Measurements from ENCODE around the gene RFPL2. TPM values are rescaled to one million over a fixed set of nuclear protein-coding genes. Genes with fewer than 3 reads are reported as not detected.
"Not testable (repeated sequence)": the region's sequence is repeated elsewhere in the genome, so short reads cannot be mapped to it uniquely, and the experiment has no call there.

RFPL2 gene
- total RNA-seq, 1 donor from 2014 or later = not detected

DNA sequence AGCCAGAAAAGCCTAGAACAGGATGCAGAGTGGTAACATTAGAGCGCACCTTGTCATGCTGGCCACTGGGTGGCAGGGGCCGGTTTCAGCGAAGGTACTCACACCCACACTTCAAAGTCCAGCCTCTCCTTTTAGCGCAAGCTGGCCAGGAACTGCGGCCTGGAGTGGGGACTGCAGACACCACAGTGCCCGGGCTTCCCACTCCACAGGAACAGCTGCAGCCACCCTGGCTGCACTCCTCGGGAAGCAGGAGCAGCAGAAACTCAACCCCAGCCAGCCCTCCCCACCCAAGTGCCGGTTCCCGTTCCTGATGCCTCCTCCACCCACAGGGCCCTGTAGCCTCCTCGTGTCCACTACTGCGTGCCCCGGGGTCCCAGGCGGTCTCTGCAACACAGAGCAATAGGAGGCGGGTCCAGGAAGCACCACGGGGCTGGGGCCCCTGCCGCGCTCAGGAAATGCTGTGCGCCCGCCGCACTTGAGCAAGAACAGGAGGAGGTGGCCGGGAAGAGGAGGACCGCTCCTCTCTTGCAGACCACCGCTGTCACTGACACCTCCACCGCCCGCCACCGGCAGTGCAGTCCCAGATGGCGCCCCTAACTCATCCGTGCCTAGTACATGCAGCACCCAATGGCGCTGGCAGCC is 2.2 kb downstream of the RFPL2 start:
- Histone ChIP-seq H3K9me3 (no peaks in the 10 kb centered on the region), H3K4me3 (peak overlapping the region; percentile 44), H3K4me1 (peaks cover 13% of the 10 kb centered on the region), H3K36me3 (no peaks in the 10 kb centered on the region), H3K27ac (no peak overlapping the region), H3K27me3 (ENCODE audit: low read depth) (peaks cover 41% of the 10 kb centered on the region)
- ATAC-seq (peak; percentile 77 to 85), DNase-seq (peak; percentile 76)
- intact Hi-C loops (cut with DNase I) = no loop called here
- TF ChIP-seq, protein P1, sequence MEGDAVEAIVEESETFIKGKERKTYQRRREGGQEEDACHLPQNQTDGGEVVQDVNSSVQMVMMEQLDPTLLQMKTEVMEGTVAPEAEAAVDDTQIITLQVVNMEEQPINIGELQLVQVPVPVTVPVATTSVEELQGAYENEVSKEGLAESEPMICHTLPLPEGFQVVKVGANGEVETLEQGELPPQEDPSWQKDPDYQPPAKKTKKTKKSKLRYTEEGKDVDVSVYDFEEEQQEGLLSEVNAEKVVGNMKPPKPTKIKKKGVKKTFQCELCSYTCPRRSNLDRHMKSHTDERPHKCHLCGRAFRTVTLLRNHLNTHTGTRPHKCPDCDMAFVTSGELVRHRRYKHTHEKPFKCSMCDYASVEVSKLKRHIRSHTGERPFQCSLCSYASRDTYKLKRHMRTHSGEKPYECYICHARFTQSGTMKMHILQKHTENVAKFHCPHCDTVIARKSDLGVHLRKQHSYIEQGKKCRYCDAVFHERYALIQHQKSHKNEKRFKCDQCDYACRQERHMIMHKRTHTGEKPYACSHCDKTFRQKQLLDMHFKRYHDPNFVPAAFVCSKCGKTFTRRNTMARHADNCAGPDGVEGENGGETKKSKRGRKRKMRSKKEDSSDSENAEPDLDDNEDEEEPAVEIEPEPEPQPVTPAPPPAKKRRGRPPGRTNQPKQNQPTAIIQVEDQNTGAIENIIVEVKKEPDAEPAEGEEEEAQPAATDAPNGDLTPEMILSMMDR (IDR thresholded peaks at IDR 0.05) = peak; percentile 55

DNA sequence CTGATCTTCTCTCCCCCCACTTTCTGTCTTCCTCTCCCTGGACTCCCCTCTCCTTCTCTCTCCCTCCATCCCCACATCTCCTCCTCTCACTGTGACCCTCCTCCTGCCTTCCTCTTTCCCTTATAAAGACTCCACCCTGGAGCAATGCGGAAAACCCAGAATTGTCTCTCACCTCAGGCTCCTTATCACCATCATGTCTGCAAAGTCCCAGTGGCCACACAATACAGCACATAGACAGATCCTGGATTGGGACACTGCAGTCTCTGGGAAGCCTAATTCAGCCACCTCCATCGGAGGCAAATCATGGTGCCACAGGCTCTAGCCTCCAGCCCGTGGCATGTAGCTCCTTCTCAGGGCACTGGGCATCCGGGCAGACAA is 2.7 kb downstream of the RFPL2 start:
- Histone ChIP-seq H3K4me1 (peaks cover 13% of the 10 kb centered on the region), H3K4me3 (peak overlapping the region; percentile 44), H3K27ac (no peak overlapping the region), H3K9me3 (no peaks in the 10 kb centered on the region), H3K27me3 (ENCODE audit: low read depth) (peaks cover 41% of the 10 kb centered on the region), H3K36me3 (no peaks in the 10 kb centered on the region)
- TF ChIP-seq, protein P1 (IDR thresholded peaks at IDR 0.05) = no peak
- DNase-seq = no peak
- ATAC-seq = no peak
- intact Hi-C loops (cut with DNase I) = no loop called here

DNA sequence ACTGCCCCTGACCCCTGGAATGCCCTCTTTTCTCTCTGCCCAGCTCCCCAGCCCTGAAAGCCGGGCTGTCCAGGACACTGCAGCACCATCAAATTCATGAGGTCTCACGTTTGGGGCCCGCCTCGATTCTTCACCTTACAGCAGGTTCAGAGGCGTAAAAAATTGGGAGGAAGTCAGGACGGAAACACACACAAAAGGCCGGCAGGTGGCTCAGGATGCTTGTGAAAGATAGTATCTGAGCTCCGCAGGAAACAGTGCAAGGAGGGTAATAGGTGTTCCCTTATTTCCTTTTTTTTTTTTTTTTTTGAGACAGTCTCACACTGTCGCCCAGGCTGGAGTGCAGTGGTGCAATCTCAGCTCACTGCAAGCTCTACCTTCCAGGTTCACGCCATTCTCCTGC is 4.1 kb downstream of the RFPL2 start:
- Histone ChIP-seq H3K36me3 (no peaks in the 10 kb centered on the region), H3K4me1 (peaks cover 13% of the 10 kb centered on the region), H3K4me3 (no peak overlapping the region), H3K9me3 (no peaks in the 10 kb centered on the region), H3K27ac (no peak overlapping the region), H3K27me3 (ENCODE audit: low read depth) (peaks cover 41% of the 10 kb centered on the region)
- DNase-seq (no peak), ATAC-seq (no peak)
- TF ChIP-seq, protein P1 (IDR thresholded peaks at IDR 0.05) = no peak
- intact Hi-C loops (cut with DNase I) = no loop called here

DNA sequence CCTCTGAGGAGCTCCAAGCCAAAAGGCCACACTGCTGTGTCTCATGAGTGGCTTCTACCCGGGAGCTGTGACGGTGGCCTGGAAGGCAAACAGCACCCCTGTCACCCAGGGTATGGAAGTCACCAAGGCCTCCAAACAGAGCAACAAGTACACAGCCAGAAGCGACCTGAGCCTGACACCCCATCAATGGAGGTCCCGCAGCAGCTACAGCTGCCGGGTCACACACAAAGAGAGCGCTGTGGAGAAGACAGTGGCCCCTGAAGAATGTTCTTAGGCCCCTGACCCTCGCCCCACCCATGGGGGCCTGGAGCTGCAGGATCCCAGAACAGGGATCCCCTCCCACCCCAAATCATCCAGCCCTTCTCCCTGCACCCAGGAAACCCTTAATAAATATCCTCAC is 4.9 kb downstream of the RFPL2 start:
- DNase-seq = no peak
- H3K36me3 ChIP-seq = no peaks in the 10 kb centered on the region
- intact Hi-C loops (cut with DNase I) = no loop called here
- TF ChIP-seq, protein P1 (IDR thresholded peaks at IDR 0.05) = no peak
- H3K27me3 ChIP-seq (ENCODE audit: low read depth) = peaks cover 41% of the 10 kb centered on the region
- no peaks in the 10 kb centered on the region for H3K9me3 ChIP-seq
- H3K4me1 ChIP-seq = peaks cover 13% of the 10 kb centered on the region
- no peak for ATAC-seq
- no peak overlapping the region for H3K27ac ChIP-seq
- no peak overlapping the region for H3K4me3 ChIP-seq

DNA sequence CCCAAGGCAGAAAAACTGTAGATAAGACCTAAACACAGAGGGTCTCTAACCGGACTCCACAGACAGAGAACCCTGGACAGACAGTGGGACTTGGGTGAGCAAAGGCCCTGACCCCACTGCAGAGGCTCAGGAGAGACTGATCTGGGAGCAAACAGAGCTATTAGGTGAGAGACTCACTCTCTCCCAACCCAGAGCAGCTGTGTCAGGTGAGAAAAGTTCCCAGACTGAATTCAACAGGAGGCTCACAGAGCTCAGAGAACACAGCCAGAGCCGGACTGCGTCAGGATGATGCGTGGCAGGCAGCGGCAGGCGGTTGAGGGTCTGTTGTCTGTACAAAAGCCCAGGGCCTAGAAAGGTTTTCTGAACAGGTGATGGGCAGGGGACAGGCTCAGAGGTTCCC is 5.5 kb downstream of the RFPL2 start:
- intact Hi-C loops (cut with DNase I) = no loop called here
- H3K27me3 ChIP-seq (ENCODE audit: low read depth) = peaks cover 38% of the 10 kb centered on the region
- TF ChIP-seq, protein P1 (IDR thresholded peaks at IDR 0.05) = no peak

DNA sequence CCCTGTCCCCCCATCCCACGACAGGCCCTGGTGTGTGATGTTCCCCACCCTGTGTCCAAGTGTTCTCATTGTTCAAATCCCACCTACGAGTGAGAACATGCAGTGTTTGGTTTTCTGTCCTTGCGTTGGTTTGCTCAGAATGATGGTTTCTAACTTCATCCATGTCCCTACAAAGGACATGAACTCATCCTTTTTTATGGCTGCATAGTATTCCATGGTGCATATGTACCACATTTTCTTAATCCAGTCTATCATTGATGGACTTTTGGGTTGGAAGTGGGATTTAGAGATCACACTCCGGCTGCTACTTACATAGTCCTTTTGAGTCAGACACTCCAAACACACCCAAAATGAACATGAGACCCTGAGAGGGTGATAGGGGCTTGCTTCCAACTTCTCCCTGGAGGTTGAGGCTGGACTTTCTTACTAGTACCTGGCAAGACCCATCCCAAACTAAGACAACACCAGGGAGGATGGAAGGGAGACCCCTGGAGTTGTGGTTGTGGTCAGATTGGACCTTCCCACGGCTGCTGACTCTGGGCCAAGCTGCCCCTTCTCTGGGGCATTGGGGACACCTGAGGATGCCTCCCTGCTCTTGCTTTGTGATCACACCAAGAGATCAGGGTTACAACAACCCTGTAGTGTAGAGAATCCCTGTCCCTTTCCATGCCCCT is 7.2 kb downstream of the RFPL2 start:
- H3K36me3 ChIP-seq; ATAC-seq; intact Hi-C loops (cut with DNase I); H3K4me3 ChIP-seq; DNase-seq; H3K9me3 ChIP-seq; H3K4me1 ChIP-seq; H3K27ac ChIP-seq: not testable (repeated sequence)
- H3K27me3 ChIP-seq (ENCODE audit: low read depth) = peaks cover 21% of the 10 kb centered on the region

More for the DNA sequence above, 5.5 kb downstream of the RFPL2 start:
- peaks cover 13% of the 10 kb centered on the region for H3K4me1 ChIP-seq
- DNase-seq (no peak), ATAC-seq (no peak)
- H3K36me3 ChIP-seq = no peaks in the 10 kb centered on the region
- H3K4me3 ChIP-seq = no peak overlapping the region
- H3K9me3 ChIP-seq = no peaks in the 10 kb centered on the region
- no peak overlapping the region for H3K27ac ChIP-seq

DNA sequence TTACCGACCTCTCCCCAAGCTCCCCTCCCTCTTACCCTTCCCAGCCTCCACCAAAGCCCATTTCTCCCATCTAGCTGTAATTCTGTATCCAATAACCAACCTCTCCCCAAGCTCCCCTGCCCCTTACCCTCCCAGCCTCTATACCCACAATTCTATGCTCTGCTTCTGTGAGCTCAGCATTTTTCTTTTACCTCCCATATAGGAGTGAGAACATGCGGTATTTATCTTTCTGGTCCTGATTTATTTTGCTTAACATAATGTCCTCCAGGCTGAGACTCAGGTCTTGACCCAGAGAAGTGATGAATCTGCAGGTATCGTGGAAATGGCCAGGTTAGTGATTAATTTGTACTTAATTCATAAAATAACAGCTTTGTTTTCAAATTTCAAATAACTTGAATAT is 9.0 kb downstream of the RFPL2 start:
- peaks cover 11% of the 10 kb centered on the region for H3K27me3 ChIP-seq (ENCODE audit: low read depth)
- H3K9me3 ChIP-seq; H3K27ac ChIP-seq; H3K4me3 ChIP-seq; DNase-seq; ATAC-seq; intact Hi-C loops (cut with DNase I); H3K4me1 ChIP-seq; H3K36me3 ChIP-seq: not testable (repeated sequence)

DNA sequence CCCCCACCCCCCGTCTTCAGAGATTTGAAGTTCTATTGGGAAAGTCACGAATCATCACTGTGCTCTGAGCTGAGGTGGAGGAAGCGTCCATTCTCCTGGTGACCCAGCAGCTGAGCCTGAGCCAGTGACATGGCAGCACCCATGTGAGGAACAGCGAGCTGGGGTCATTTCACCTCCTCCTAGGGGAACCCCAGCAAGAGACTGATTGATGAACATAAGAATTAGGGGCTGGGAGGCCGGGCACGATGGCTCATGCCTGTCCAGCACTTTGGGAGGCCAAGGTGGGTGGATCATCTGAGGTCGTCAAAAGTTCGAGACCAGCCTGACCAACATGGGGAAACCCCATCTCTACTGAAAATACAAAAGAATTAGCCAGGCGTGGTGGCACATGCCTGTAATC is 11.5 kb downstream of the RFPL2 start:
- H3K36me3 ChIP-seq; ATAC-seq; H3K27ac ChIP-seq; H3K9me3 ChIP-seq; DNase-seq; H3K4me3 ChIP-seq; H3K27me3 ChIP-seq (ENCODE audit: low read depth); H3K4me1 ChIP-seq; intact Hi-C loops (cut with DNase I): not testable (repeated sequence)

DNA sequence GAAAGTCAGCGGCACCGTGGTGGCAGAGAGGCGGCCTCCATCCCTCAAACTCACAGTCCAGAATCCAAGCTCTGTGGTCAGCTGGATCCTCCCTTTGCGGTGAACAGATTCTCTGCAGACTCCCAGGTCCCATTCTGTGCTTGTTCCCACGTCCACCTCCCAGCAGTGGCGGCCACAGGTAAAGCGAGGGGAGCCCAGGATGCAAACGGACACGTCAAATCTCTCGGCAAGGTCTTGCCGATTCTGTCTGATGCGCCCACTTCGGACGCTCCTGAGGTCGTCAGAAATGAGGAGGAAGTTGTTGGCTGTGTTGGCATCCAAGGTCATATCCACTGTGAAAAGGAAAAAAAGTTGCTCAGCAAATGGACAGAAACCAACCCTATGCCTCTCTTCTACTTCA is 13.9 kb downstream of the RFPL2 start:
- not testable (repeated sequence) for ATAC-seq, DNase-seq, H3K27ac ChIP-seq

More for the DNA sequence above, 13.9 kb downstream of the RFPL2 start:
- H3K36me3 ChIP-seq; H3K4me3 ChIP-seq; H3K9me3 ChIP-seq; intact Hi-C loops (cut with DNase I); H3K4me1 ChIP-seq; H3K27me3 ChIP-seq (ENCODE audit: low read depth): not testable (repeated sequence)

Measured in lower lobe of right lung (tissue), 2 donors.